Ectodermal cell (in vitro differentiated cells): Measurements from ENCODE around the gene CXCL17.

Source experiments
- H3K27ac ChIP-seq: 2 replicates; pipeline ENCODE4 v1.7.0; 2013; ENCODE audit warnings: mild to moderate bottlenecking, low read depth, low read length; ENCODE audit not compliant: insufficient read depth, poor library complexity, severe bottlenecking
- H3K27me3 ChIP-seq: 2 replicates; pipeline ENCODE4 v1.7.0; 2013; ENCODE audit warnings: mild to moderate bottlenecking, low read length; ENCODE audit not compliant: insufficient read depth, control insufficient read depth, poor library complexity, severe bottlenecking
- H3K36me3 ChIP-seq: one replicate; pipeline ENCODE4 v1.7.0; 2013; ENCODE audit warnings: low read length; ENCODE audit not compliant: control insufficient read depth, insufficient read depth
- H3K4me1 ChIP-seq: one replicate; pipeline ENCODE4 v1.7.0; 2013; ENCODE audit warnings: low read length; ENCODE audit not compliant: control insufficient read depth, insufficient read depth
- H3K4me3 ChIP-seq: 2 replicates; pipeline ENCODE4 v1.7.0; 2013; ENCODE audit warnings: low read depth, low read length, control low read depth; ENCODE audit not compliant: insufficient read depth
- H3K9me3 ChIP-seq: 2 replicates; pipeline ENCODE4 v1.7.0; 2013; ENCODE audit warnings: mild to moderate bottlenecking, low read length, moderate library complexity; ENCODE audit not compliant: control insufficient read depth
- WGBS, 2 experiments: methylation state at CpG; one replicate each; pipeline ENCODE4 v1.1.7; 2013; ENCODE audit warnings: missing lambda C conversion rate in 2 of 2; 5-methylcytosine and 5-hydroxymethylcytosine counted together

CXCL17 gene

DNA sequence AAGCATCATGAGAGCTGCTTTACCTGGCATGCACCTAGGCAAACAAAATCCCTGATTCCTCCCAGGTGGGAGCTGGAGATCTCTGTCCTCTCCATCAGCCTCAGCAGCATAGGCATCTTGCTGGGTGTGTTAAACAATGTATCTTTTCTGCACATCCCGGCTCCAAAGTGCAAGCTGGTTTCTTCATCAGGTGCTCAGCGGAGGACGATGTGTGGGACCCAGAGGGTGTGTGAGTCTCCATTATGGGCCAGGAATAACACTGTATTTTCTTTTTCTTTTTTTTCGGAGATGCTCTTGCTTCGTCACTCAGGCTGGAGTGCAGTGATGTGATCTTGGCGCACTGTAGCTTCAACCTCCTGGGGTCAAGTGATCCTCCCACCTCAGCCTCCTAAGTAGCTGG lies 62.6 kb downstream of the CXCL17 start:
- no peak overlapping the region for H3K4me3 ChIP-seq
- no peaks in the 10 kb centered on the region for H3K4me1 ChIP-seq
- H3K27me3 ChIP-seq, result no peaks in the 10 kb centered on the region
- 90 to 94% methylated on average over 6 of the region's 6 CpGs for WGBS, 2 experiments
- no peaks in the 10 kb centered on the region for H3K9me3 ChIP-seq
- no peak overlapping the region for H3K27ac ChIP-seq
- H3K36me3 ChIP-seq, result peaks cover 1% of the 10 kb centered on the region
